HepG2 (cell line): ENCODE measurements around the gene SIN3A. TPM values are rescaled to one million over a fixed set of nuclear protein-coding genes. Genes with fewer than 3 reads are reported as not detected.
A peak's percentile ranks its signal among the peaks of the same experiment; 100 is the strongest.

Source experiments
- AFF4 ChIP-seq: sonication (generic); formaldehyde crosslinking; IDR thresholded peaks from 2 replicates; pipeline ENCODE4 v1.4.0; 2020; ENCODE audit warnings: missing genetic modification reagents
- ETV6 ChIP-seq: sonication (generic); formaldehyde crosslinking; conservative IDR thresholded peaks from 2 replicates; pipeline ENCODE4 v1.4.0; 2020; ENCODE audit warnings: missing genetic modification reagents
- IRF2 ChIP-seq: IDR thresholded peaks from 2 replicates; pipeline ENCODE4 v1.6.1; 2018; ENCODE audit warnings: missing genetic modification reagents, missing compliant biosample characterization
- MAZ ChIP-seq, 2 experiments: sonication (generic) in 1 of 2; formaldehyde crosslinking in 1 of 2; IDR thresholded peaks; 2 replicates each; pipeline versions ENCODE4 v1.5.0 to v1.6.1; 2012 to 2020; ENCODE audit warnings: low read depth in 2 of 2, mild to moderate bottlenecking in 2 of 2, borderline replicate concordance in 1 of 2, improper control_type of control experiment in 1 of 2, low read length in 1 of 2, missing genetic modification reagents in 1 of 2, moderate library complexity in 1 of 2
- NFYC ChIP-seq: IDR thresholded peaks from 2 replicates; pipeline ENCODE4 v1.6.1; 2016; ENCODE audit warnings: missing genetic modification reagents, missing compliant biosample characterization
- TAF15 ChIP-seq: fragments of 200-400 bp; formaldehyde crosslinking; IDR thresholded peaks from one replicate; pipeline ENCODE4 v1.6.1; 2018; ENCODE audit warnings: mild to moderate bottlenecking, low read depth, low read length; ENCODE audit not compliant: poor library complexity, severe bottlenecking
- TGIF2 ChIP-seq: IDR thresholded peaks from 2 replicates; pipeline ENCODE4 v1.6.1; 2016; ENCODE audit warnings: control low read depth, missing compliant biosample characterization
- THYN1 ChIP-seq: sonication (generic); formaldehyde crosslinking; IDR thresholded peaks from 2 replicates; pipeline ENCODE4 v1.8.1; 2023; ENCODE audit warnings: low read depth, mild to moderate bottlenecking, moderate library complexity, missing genetic modification reagents, borderline replicate concordance
- XBP1 ChIP-seq: sonication (generic); formaldehyde crosslinking; IDR thresholded peaks from 2 replicates; pipeline ENCODE4 v1.5.0; 2020; ENCODE audit warnings: missing genetic modification reagents
- XRCC5 ChIP-seq: fragments of 200-400 bp; formaldehyde crosslinking; optimal IDR thresholded peaks from 2 replicates; pipeline ENCODE3; 2017; ENCODE audit warnings: mild to moderate bottlenecking, low read length
- ZBTB7B ChIP-seq: sonication (generic); formaldehyde crosslinking; IDR thresholded peaks from 2 replicates; pipeline ENCODE4 v1.4.0; 2020; ENCODE audit warnings: missing genetic modification reagents
- ZNF138 ChIP-seq: sonication (generic); formaldehyde crosslinking; IDR thresholded peaks from 2 replicates; pipeline ENCODE4 v1.5.0; 2020; ENCODE audit warnings: mild to moderate bottlenecking, low read depth, missing genetic modification reagents
- ZNF83 ChIP-seq: sonication (generic); formaldehyde crosslinking; IDR thresholded peaks from 2 replicates; pipeline ENCODE4 v1.4.0; 2020; ENCODE audit warnings: missing genetic modification reagents, mild to moderate bottlenecking, borderline replicate concordance
- ZNF883 ChIP-seq: sonication (generic); formaldehyde crosslinking; IDR thresholded peaks from 2 replicates; pipeline ENCODE4 v1.5.1; 2020; ENCODE audit warnings: mild to moderate bottlenecking, missing genetic modification reagents; ENCODE audit errors: not compliant biosample characterization
- ZZZ3 ChIP-seq: sonication (generic); formaldehyde crosslinking; IDR thresholded peaks from 2 replicates; pipeline ENCODE4 v1.4.0; 2020; ENCODE audit warnings: missing genetic modification reagents, mild to moderate bottlenecking, borderline replicate concordance
- polyA plus RNA-seq, 8 experiments: library from polyadenylated mRNA; depleted of rRNA in 3 of 8; stranded (reverse) in 7 of 8; unstranded in 1 of 8; fragments of >200 nt; fragmentation: Illumina TruSeq in 4 of 8; extraction: Trizol in 4 of 8; gene quantifications; 2 replicates each; pipeline versions ENCODE4 v1.2.1 to v1.2.3, GENCODE V29; 2011 to 2016; ENCODE audit warnings: low read depth in 4 of 8, missing spikeins in 1 of 8, mixed read lengths in 1 of 8; ENCODE audit not compliant: insufficient read depth in 1 of 8
- total RNA-seq, 5 experiments: library from RNA; depleted of rRNA; stranded (reverse); fragments of >200 nt; fragmentation: Illumina TruSeq; extraction: Trizol; gene quantifications; 2 replicates each; pipeline ENCODE4 v1.2.3, GENCODE V29; 2016; ENCODE audit warnings: low read depth in 1 of 5
- TF ChIP-seq, protein P1 (sequence below): sonication (generic); formaldehyde crosslinking; IDR thresholded peaks from 2 replicates; pipeline ENCODE4 v1.4.0; 2020; ENCODE audit warnings: missing genetic modification reagents, borderline replicate concordance
- TF ChIP-seq, protein P2 (sequence below): sonication (generic); formaldehyde crosslinking; IDR thresholded peaks from 2 replicates; pipeline ENCODE4 v1.8.1; 2023; ENCODE audit warnings: mild to moderate bottlenecking, inconsistent platforms, moderate library complexity, missing genetic modification reagents, borderline replicate concordance

Gene SIN3A
- total and polyA plus RNA-seq, 2 of the 13 experiments (the other 11 are each of a cell fraction or from before 2014, with no cell fraction given) = 16.1 to 28.1 TPM

DNA sequence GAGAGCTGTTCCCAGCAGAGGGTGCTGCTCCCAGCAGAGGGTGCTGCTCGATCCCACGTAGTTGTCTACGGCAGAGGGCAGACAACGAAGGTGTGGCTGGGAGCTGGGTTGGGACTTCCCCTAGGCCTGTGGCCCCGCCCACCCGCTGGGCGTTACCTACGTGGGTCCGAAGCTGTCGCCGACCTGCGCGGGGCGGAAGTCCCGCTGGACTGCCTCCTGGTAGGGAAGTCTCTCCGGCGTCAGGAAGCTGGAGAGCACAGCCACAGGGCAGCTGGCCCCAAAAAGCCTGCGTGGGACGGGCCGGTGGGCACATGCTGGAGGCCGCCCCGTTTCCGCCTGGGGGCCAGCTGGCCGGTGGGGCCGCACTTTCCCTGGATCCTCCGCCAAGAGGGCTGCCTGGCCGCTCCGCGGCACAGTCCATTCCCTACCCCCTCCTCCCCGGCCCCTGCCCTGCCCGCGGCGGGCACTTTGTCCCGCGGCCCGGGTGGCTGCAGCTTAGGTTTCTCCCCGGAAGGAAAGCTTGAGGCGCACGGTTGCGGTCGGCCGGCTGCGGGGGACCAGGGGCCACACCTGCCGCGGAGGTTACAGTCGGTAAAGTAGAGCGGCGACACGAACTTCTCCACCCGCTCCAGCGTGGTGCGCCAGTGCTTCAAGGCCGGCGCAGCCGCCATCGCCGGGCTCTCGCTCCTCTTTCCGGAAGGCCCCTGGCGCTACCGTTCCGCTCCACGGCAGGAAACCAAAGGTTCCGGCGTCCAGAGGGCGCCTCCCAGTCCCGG lies 83.4 kb downstream of the SIN3A start, which contains the start of gene MAN2C1 (continued):
- TF ChIP-seq MAZ (IDR thresholded peaks at IDR 0.05; ENCODE audit: borderline replicate concordance, low read depth, low read length) (0 out of 2 replicates have a peak, but pooled peaks have one; percentile 70), MAZ (CRISPR knock-in tag; IDR thresholded peaks at IDR 0.05; ENCODE audit: low read depth) (peak; percentile 59), NFYC (CRISPR knock-in tag) (peak; percentile 53), AFF4 (CRISPR knock-in tag) (peak; percentile 11; the same call in 1 of the 2 replicates), ZNF138 (peak; percentile 75), TAF15 (peak; percentile 98), THYN1 (CRISPR knock-in tag) (no peak), ZNF83 (CRISPR knock-in tag) (no peak; the same call in 1 of the 2 replicates), ZBTB7B (CRISPR knock-in tag) (peak; percentile 61; the same call in 1 of the 2 replicates), ZZZ3 (CRISPR knock-in tag) (peak; percentile 58; the same call in 1 of the 2 replicates), XBP1 (no peak), XRCC5 (peak; percentile 32), ZNF883 (CRISPR knock-in tag) (peak; percentile 47), IRF2 (CRISPR knock-in tag) (peak; percentile 83), ETV6 (CRISPR knock-in tag) (peak; percentile 91; the same call in 1 of the 2 replicates), TGIF2 (CRISPR knock-in tag) (peak; percentile 39; the same call in 1 of the 2 replicates)
- TF ChIP-seq, protein P1, sequence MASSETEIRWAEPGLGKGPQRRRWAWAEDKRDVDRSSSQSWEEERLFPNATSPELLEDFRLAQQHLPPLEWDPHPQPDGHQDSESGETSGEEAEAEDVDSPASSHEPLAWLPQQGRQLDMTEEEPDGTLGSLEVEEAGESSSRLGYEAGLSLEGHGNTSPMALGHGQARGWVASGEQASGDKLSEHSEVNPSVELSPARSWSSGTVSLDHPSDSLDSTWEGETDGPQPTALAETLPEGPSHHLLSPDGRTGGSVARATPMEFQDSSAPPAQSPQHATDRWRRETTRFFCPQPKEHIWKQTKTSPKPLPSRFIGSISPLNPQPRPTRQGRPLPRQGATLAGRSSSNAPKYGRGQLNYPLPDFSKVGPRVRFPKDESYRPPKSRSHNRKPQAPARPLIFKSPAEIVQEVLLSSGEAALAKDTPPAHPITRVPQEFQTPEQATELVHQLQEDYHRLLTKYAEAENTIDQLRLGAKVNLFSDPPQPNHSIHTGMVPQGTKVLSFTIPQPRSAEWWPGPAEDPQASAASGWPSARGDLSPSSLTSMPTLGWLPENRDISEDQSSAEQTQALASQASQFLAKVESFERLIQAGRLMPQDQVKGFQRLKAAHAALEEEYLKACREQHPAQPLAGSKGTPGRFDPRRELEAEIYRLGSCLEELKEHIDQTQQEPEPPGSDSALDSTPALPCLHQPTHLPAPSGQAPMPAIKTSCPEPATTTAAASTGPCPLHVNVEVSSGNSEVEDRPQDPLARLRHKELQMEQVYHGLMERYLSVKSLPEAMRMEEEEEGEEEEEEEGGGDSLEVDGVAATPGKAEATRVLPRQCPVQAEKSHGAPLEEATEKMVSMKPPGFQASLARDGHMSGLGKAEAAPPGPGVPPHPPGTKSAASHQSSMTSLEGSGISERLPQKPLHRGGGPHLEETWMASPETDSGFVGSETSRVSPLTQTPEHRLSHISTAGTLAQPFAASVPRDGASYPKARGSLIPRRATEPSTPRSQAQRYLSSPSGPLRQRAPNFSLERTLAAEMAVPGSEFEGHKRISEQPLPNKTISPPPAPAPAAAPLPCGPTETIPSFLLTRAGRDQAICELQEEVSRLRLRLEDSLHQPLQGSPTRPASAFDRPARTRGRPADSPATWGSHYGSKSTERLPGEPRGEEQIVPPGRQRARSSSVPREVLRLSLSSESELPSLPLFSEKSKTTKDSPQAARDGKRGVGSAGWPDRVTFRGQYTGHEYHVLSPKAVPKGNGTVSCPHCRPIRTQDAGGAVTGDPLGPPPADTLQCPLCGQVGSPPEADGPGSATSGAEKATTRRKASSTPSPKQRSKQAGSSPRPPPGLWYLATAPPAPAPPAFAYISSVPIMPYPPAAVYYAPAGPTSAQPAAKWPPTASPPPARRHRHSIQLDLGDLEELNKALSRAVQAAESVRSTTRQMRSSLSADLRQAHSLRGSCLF = no peak; the same call in 1 of the 2 replicates
- TF ChIP-seq, protein P2, sequence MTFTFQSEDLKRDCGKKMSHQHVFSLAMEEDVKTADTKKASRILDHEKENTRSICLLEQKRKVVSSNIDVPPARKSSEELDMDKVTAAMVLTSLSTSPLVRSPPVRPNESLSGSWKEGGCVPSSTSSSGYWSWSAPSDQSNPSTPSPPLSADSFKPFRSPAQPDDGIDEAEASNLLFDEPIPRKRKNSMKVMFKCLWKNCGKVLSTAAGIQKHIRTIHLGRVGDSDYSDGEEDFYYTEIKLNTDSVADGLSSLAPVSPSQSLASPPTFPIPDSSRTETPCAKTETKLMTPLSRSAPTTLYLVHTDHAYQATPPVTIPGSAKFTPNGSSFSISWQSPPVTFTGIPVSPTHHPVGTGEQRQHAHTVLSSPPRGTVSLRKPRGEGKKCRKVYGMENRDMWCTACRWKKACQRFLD (CRISPR knock-in tag) = no peak; the same call in 1 of the 2 replicates
